CD14-positive monocyte (primary cell): ENCODE results near the gene ASPSCR1. TPM values are rescaled to one million over a fixed set of nuclear protein-coding genes. Genes with fewer than 3 reads are reported as not detected.

Source experiments
- DNase-seq, 3 donors: peaks; one replicate each; pipeline ENCODE4 v3.0.0-alpha.2; 2011 to 2022
- H2AFZ ChIP-seq: 2 replicates; pipeline ENCODE4 v1.6.0; 2012; ENCODE audit warnings: mild to moderate bottlenecking, low read depth, low read length, inconsistent platforms; ENCODE audit not compliant: insufficient read depth, poor library complexity, severe bottlenecking
- H3K27ac ChIP-seq, 2 donors: 1 replicate in 1 of 2; 2 replicates in 1 of 2; pipeline ENCODE4 v1.5.1; 2012 to 2013; ENCODE audit warnings: low read length in 2 of 2, control low read depth in 1 of 2, inconsistent platforms in 1 of 2, low read depth in 1 of 2, mild to moderate bottlenecking in 1 of 2
- H3K27me3 ChIP-seq, 2 donors: one replicate each; pipeline versions ENCODE4 v1.6.0 to v1.6.1; 2011 to 2013; ENCODE audit warnings: low read length in 2 of 2; ENCODE audit not compliant: control insufficient read depth in 2 of 2, insufficient read depth in 2 of 2
- H3K36me3 ChIP-seq, 2 donors: replicated peaks in 1 of 2; 1 replicate in 1 of 2; 2 replicates in 1 of 2; pipeline versions ENCODE4 v1.5.1 to v1.6.1; 2012 to 2013; ENCODE audit warnings: low read length in 2 of 2, control low read depth in 1 of 2, inconsistent platforms in 1 of 2, mild to moderate bottlenecking in 1 of 2; ENCODE audit not compliant: insufficient read depth in 2 of 2, control insufficient read depth in 1 of 2
- H3K4me1 ChIP-seq, 2 donors: 1 replicate in 1 of 2; 2 replicates in 1 of 2; pipeline versions ENCODE4 v1.5.1 to v1.6.1; 2012 to 2013; ENCODE audit warnings: low read length in 2 of 2, control low read depth in 1 of 2, inconsistent platforms in 1 of 2, mild to moderate bottlenecking in 1 of 2, moderate library complexity in 1 of 2; ENCODE audit not compliant: insufficient read depth in 2 of 2, control insufficient read depth in 1 of 2
- H3K4me2 ChIP-seq: replicated peaks from 2 replicates; pipeline ENCODE3; 2012; ENCODE audit warnings: low read length, moderate library complexity, mild to moderate bottlenecking; ENCODE audit not compliant: poor library complexity, severe bottlenecking; ENCODE audit errors: extremely low read depth
- H3K4me3 ChIP-seq, 3 experiments: fragments of 200-600 bp in 1 of 3; sonication (generic) in 1 of 3; replicated peaks in 1 of 3; 1 replicate in 2 of 3; 2 replicates in 1 of 3; pipeline ENCODE4 v1.5.1; 2011 to 2013; ENCODE audit warnings: low read length in 3 of 3, mild to moderate bottlenecking in 3 of 3, control low read depth in 2 of 3, low read depth in 2 of 3, inconsistent platforms in 1 of 3, moderate library complexity in 1 of 3
- H3K79me2 ChIP-seq: 2 replicates; pipeline ENCODE4 v1.6.0; 2012; ENCODE audit warnings: mild to moderate bottlenecking, control low read depth, inconsistent platforms, low read length, moderate library complexity; ENCODE audit not compliant: insufficient read depth
- H3K9ac ChIP-seq: 2 replicates; pipeline ENCODE4 v1.6.0; 2017; ENCODE audit warnings: low read length, mild to moderate bottlenecking; ENCODE audit not compliant: insufficient read depth, poor library complexity, severe bottlenecking
- H3K9me3 ChIP-seq, 2 donors: replicated peaks in 1 of 2; 1 replicate in 1 of 2; 2 replicates in 1 of 2; pipeline versions ENCODE4 v1.5.1 to v1.6.1; 2012 to 2013; ENCODE audit warnings: low read length in 2 of 2, control low read depth in 1 of 2; ENCODE audit not compliant: control insufficient read depth in 1 of 2, insufficient read depth in 1 of 2
- H4K20me1 ChIP-seq: 2 replicates; pipeline ENCODE4 v1.6.0; 2012; ENCODE audit warnings: mild to moderate bottlenecking, low read length, control low read depth, moderate library complexity; ENCODE audit not compliant: insufficient read depth
- H3K27ac Mint-ChIP-seq, 7 donors: one replicate each; pipeline ENCODE4 v1.8.0; 2020; ENCODE audit warnings: mild to moderate bottlenecking in 7 of 7, mixed read lengths in 7 of 7, moderate library complexity in 6 of 7, inconsistent platforms in 2 of 7
- H3K27me3 Mint-ChIP-seq, 3 donors: one replicate each; pipeline ENCODE4 v1.8.0; 2021 to 2022; ENCODE audit warnings: low read depth in 3 of 3, mild to moderate bottlenecking in 3 of 3, mixed read lengths in 3 of 3, moderate library complexity in 3 of 3, inconsistent platforms in 1 of 3
- H3K36me3 Mint-ChIP-seq, 2 donors: one replicate each; pipeline ENCODE4 v1.8.0; 2020; ENCODE audit warnings: mixed read lengths in 2 of 2, inconsistent platforms in 1 of 2, mild to moderate bottlenecking in 1 of 2
- H3K4me1 Mint-ChIP-seq: one replicate; pipeline ENCODE4 v1.8.0; 2020; ENCODE audit warnings: mild to moderate bottlenecking, mixed read lengths
- H3K4me3 Mint-ChIP-seq, 2 donors: one replicate each; pipeline ENCODE4 v1.8.0; 2020; ENCODE audit warnings: mild to moderate bottlenecking in 2 of 2, mixed read lengths in 2 of 2, moderate library complexity in 1 of 2
- H3K9me3 Mint-ChIP-seq, 7 donors: one replicate each; pipeline ENCODE4 v1.8.0; 2020 to 2022; ENCODE audit warnings: mixed read lengths in 7 of 7, mild to moderate bottlenecking in 6 of 7, moderate library complexity in 6 of 7, inconsistent platforms in 2 of 7
- CTCF ChIP-seq: fragments of 200-600 bp; IDR thresholded peaks from one replicate; pipeline ENCODE4 v1.8.0; 2022; ENCODE audit warnings: antibody characterized with exemption, mild to moderate bottlenecking
- WGBS: methylation state at CpG from one replicate; pipeline ENCODE4 v1.1.5; 2013; ENCODE audit warnings: missing lambda C conversion rate; ENCODE audit not compliant: insufficient coverage; 5-methylcytosine and 5-hydroxymethylcytosine counted together
- intact Hi-C, 2 donors: fragments of 100-400 bp; cut with micrococcal nuclease; formaldehyde crosslinking; loops; one replicate each; pipeline versions ENCODE4 v1.15.0 to v1.15.1; 2023
- polyA plus RNA-seq, 3 donors: library from polyadenylated mRNA; depleted of rRNA in 1 of 3; unstranded in 2 of 3; stranded (reverse) in 1 of 3; fragments of 300-500 nt in 2 of 3; fragments of >200 nt in 1 of 3; fragmentation: Illumina TruSeq in 2 of 3; gene quantifications; 1 replicate in 2 of 3; 2 replicates in 1 of 3; pipeline ENCODE4 v1.2.3, GENCODE V29; 2012 to 2021

ASPSCR1 gene
- polyA plus RNA-seq, 3 donors, result 25.5 to 31.9 (median 25.6) TPM

GRCh38 chr17:81987161-81987770 lies 9.8 kb downstream of the ASPSCR1 start:
- Histone ChIP-seq H4K20me1 (peaks cover 14% of the 10 kb centered on the region), H3K4me2 (no peak overlapping the region), H3K27me3 (no peaks in the 10 kb centered on the region), H3K9ac (no peak overlapping the region), H3K9me3 (no peaks in the 10 kb centered on the region), H3K27ac (no peak overlapping the region), H3K4me1 (peaks cover 8 to 10% of the 10 kb centered on the region in 2 donors), H3K4me3 (no peak overlapping the region), H3K79me2 (no peaks in the 10 kb centered on the region), H3K36me3 (peaks cover 41 to 44% of the 10 kb centered on the region in 2 donors), H2AFZ (no peak overlapping the region)
- 88% methylated on average over 24 of the region's 26 CpGs for WGBS
- Mint-ChIP-seq H3K4me1 (peaks cover 8% of the 10 kb centered on the region), H3K4me3 (no peak overlapping the region), H3K27me3 (peaks cover 0 to 1% (median 0%) of the 10 kb centered on the region in 3 donors), H3K36me3 (peaks cover 51 to 73% of the 10 kb centered on the region in 2 donors), H3K9me3 (no peaks in the 10 kb centered on the region), H3K27ac (peak overlapping the region in 1 of 7 donors; percentile 32)
- no peak for TF ChIP-seq CTCF
- no peak for DNase-seq
- intact Hi-C loops, result no loop called here

GRCh38 chr17:81990836-81991683 lies 13.6 kb downstream of the ASPSCR1 start:
- H3K4me3 Mint-ChIP-seq, result no peak overlapping the region
- no peaks in the 10 kb centered on the region for H3K79me2 ChIP-seq
- H3K27ac Mint-ChIP-seq, result peak overlapping the region in 1 of 7 donors; percentile 56
- peaks cover 40 to 58% of the 10 kb centered on the region in 2 donors for H3K36me3 Mint-ChIP-seq
- 96% methylated on average over 22 of the region's 25 CpGs for WGBS
- H3K4me1 ChIP-seq, result no peaks in the 10 kb centered on the region
- TF ChIP-seq CTCF, result no peak
- intact Hi-C loops, result no loop called here
- H3K9me3 Mint-ChIP-seq, result no peaks in the 10 kb centered on the region
- peaks cover 0 to 1% (median 0%) of the 10 kb centered on the region in 3 donors for H3K27me3 Mint-ChIP-seq
- no peak overlapping the region for H3K9ac ChIP-seq
- no peaks in the 10 kb centered on the region for H3K4me1 Mint-ChIP-seq
- H3K4me2 ChIP-seq, result no peak overlapping the region
- no peak overlapping the region for H3K4me3 ChIP-seq
- DNase-seq, result no peak
- H2AFZ ChIP-seq, result no peak overlapping the region
- H3K27me3 ChIP-seq, result no peaks in the 10 kb centered on the region
- peaks cover 14% of the 10 kb centered on the region for H4K20me1 ChIP-seq
- H3K36me3 ChIP-seq, result peaks cover 31 to 41% of the 10 kb centered on the region in 2 donors
- no peaks in the 10 kb centered on the region for H3K9me3 ChIP-seq
- no peak overlapping the region for H3K27ac ChIP-seq
